Measurements from ENCODE around the gene GNAZ. TPM values are rescaled to one million over a fixed set of nuclear protein-coding genes. Genes with fewer than 3 reads are reported as not detected.

GNAZ gene
- total and polyA plus RNA-seq, 2 of the 8 experiments (the other 6 are each of a cell fraction or from before 2014, with no cell fraction given), result 6.6 to 9.6 TPM

DNA sequence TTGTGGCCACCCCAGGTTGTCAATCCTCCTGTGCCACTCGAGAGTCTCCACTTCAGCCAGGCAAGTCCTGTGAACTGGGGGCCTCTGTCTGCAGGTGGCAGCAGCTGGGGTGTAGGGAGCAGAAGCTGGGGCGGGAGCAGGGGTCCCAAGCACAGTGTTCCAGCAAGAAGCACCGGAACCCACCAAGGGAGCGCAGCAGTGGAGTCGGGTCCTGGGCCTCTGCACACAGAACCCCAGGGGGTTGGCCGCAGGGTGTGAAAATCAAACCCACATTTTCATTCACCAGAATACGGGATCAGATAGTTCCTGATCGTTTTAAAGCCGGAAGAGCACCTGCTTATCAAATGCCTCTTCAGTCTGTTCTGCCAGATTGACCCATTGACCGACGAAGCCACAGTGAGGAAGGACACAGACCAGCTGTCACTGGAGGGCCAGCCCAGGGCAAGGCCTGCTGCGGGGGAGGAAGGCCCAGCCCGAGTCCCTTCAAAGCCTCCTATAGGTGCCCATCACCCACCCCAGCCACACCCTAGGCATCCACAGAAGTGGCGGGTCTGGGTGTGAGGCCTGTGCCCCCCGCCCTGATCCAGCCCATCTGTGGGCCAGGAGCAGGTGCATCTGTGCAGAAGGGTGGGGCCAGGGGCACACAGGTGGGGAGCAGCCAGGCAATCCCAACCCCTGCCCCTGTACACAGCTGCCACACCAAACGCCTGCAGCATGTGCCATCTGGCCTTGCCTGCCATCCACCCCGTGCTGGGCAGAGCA, 37.3 kb downstream of the GNAZ start (continued):
- TF ChIP-seq SIX5 (IDR thresholded peaks at IDR 0.05; ENCODE audit: low read depth, low read length) (no peak), CHD1 (IDR thresholded peaks at IDR 0.05; ENCODE audit: low read depth, low read length) (no peak), SUZ12 (IDR thresholded peaks at IDR 0.05; ENCODE audit: low read length) (no peak), CBX8 (IDR thresholded peaks at IDR 0.05; ENCODE audit: borderline replicate concordance, low read depth, low read length) (no peak), RXRA (IDR thresholded peaks at IDR 0.05; ENCODE audit: insufficient read depth, low read depth, low read length) (no peak), TBP (IDR thresholded peaks at IDR 0.05; ENCODE audit: low read depth, low read length) (no peak)
- TF ChIP-seq, protein P1, sequence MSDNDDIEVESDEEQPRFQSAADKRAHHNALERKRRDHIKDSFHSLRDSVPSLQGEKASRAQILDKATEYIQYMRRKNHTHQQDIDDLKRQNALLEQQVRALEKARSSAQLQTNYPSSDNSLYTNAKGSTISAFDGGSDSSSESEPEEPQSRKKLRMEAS (IDR thresholded peaks at IDR 0.05), result no peak
- TF ChIP-seq, protein P2, sequence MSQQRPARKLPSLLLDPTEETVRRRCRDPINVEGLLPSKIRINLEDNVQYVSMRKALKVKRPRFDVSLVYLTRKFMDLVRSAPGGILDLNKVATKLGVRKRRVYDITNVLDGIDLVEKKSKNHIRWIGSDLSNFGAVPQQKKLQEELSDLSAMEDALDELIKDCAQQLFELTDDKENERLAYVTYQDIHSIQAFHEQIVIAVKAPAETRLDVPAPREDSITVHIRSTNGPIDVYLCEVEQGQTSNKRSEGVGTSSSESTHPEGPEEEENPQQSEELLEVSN (IDR thresholded peaks at IDR 0.05), result no peak
